C4-2B (cell line): ENCODE measurements around the gene HMGXB3.

Experiments used
- ZFX ChIP-seq: fragments of 450-650 bp; IDR thresholded peaks from 2 replicates; pipeline ENCODE4 v1.6.1; 2017
- TF ChIP-seq, protein P1 (sequence below): fragments of 450-650 bp; conservative IDR thresholded peaks from 2 replicates; pipeline ENCODE4 v1.5.1; 2017; ENCODE audit warnings: mild to moderate bottlenecking

GRCh38 chr5:149961957-149962409 is 38.6 kb upstream of the HMGXB3 start:
- TF ChIP-seq, protein P1, sequence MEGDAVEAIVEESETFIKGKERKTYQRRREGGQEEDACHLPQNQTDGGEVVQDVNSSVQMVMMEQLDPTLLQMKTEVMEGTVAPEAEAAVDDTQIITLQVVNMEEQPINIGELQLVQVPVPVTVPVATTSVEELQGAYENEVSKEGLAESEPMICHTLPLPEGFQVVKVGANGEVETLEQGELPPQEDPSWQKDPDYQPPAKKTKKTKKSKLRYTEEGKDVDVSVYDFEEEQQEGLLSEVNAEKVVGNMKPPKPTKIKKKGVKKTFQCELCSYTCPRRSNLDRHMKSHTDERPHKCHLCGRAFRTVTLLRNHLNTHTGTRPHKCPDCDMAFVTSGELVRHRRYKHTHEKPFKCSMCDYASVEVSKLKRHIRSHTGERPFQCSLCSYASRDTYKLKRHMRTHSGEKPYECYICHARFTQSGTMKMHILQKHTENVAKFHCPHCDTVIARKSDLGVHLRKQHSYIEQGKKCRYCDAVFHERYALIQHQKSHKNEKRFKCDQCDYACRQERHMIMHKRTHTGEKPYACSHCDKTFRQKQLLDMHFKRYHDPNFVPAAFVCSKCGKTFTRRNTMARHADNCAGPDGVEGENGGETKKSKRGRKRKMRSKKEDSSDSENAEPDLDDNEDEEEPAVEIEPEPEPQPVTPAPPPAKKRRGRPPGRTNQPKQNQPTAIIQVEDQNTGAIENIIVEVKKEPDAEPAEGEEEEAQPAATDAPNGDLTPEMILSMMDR = peak; percentile 73
- no peak for TF ChIP-seq ZFX
